NCI-H748 (cell line): Measurements from ENCODE around the gene TIMP2.
A peak's percentile ranks its signal among the peaks of the same experiment; 100 is the strongest.
"Not testable (repeated sequence)": the region's sequence is repeated elsewhere in the genome, so short reads cannot be mapped to it uniquely, and the experiment has no call there.

ENCODE experiments used
- DNase-seq: peaks from one replicate; lab custom pipeline; 2025; ENCODE audit not compliant: unreplicated experiment; lab: John Stamatoyannopoulos, UW

TIMP2 gene, protein sequence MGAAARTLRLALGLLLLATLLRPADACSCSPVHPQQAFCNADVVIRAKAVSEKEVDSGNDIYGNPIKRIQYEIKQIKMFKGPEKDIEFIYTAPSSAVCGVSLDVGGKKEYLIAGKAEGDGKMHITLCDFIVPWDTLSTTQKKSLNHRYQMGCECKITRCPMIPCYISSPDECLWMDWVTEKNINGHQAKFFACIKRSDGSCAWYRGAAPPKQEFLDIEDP

DNA sequence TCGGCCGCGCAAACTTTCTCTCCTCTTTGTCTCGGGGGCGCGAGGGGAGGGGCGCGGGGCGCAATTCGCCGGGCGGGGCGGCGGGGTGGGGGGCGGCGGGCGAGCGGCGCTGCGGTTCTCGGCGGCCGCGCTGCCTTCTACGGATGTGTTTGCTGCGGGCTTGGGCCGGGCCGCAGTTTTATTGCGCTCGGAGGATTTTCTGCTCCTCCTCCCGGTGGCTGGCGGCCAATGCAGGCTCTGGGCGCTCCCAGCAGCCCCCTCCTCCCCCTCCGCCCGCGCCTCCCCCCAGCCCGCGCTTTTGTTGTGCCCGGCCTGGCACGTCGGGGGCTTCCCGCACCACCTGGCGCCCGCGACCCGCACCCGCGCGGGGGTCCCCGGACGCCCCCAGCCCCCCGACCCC, at the start of gene TIMP2:
Gene TIMP2 (minus strand): TSS at position 154 of the 400 bp plus-strand sequence. CDS start 299 bp downstream, outside the sequence.
- DNase-seq = peak; percentile 82

DNA sequence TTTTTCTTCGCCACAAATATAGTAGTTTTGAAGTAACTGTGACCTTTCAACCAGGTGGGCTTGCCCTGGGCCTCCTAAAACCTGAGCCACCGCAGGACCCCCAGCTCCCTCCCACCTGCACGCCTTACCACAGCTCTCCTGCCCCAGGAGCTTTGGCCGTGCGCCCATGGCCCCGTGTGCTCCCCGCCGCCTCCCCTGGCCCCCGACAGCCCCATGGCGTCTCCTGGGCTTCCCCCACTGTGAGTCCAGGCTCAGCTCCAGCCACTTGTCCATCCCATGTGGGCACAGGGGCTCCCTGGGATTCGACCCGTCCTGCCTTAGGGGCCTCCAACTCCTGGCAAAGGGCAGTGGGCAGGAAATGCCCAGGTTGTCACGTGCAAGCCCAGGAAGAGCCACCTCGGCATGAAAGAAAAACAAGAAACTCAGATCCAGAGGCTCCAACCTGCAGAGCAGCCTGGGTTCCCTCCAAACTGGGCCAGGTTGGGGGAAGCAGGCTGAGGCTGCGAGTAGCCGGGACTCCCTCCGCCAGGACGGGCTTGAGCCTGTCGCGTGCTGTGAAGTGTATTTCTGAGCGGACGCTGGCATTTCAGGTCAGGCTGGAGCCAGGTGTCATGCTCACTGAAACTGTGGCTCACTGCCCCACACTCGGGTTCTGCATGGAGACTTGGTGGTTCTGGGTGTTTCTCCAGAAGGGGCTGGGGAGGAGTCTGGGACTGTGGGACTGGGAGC, 48.8 kb upstream of the TIMP2 start:
- DNase-seq = no peak

DNA sequence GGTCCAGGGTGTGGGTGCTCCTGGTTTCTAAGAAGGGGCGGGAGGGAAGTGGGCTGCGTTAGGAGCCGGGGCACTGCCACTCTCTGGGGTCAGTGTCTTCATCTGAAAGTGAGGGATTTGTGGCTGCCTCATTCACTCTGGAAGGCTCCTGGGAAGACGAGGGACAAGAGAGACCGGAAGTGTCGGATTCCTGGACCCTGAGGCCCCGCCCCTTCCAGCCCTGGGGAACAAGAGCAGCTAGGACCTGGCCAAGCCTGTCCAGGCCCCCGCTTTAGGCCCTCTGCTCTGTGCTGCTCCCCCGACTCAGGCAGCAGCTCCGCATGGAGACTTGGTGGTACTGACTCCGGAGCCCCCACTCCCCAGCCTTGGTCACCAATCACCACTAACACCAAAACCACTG, 48.0 kb upstream of the TIMP2 start:
- DNase-seq = no peak

DNA sequence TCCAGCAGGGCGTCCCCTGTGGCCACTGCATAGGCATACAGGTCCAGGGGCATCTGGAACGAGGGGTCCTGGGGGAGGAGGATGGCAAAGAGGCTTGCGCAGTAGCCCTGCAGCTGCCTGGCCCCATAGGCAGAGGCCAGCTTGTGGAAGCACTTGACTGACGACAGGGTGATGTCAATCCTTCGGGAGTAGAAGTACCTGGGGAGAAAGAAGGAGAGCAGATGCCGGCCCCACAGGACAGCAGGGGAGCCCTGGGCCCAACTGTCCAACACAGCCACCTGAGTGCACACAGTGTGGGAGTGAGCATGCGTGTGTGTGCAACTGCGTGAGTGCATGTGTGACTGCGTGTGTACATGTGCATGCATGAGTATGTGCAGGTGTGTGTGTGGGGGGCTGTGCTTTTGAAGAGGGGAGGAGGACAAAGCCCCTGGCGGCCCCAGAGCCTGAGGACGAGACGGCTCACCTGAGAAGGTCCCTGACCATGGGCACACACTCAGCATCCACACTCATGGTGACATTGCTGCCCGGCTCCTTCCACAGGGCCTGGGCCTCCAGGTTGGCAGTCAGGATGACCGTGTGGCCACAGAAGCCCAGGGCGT, 47.4 kb upstream of the TIMP2 start:
- no peak for DNase-seq

DNA sequence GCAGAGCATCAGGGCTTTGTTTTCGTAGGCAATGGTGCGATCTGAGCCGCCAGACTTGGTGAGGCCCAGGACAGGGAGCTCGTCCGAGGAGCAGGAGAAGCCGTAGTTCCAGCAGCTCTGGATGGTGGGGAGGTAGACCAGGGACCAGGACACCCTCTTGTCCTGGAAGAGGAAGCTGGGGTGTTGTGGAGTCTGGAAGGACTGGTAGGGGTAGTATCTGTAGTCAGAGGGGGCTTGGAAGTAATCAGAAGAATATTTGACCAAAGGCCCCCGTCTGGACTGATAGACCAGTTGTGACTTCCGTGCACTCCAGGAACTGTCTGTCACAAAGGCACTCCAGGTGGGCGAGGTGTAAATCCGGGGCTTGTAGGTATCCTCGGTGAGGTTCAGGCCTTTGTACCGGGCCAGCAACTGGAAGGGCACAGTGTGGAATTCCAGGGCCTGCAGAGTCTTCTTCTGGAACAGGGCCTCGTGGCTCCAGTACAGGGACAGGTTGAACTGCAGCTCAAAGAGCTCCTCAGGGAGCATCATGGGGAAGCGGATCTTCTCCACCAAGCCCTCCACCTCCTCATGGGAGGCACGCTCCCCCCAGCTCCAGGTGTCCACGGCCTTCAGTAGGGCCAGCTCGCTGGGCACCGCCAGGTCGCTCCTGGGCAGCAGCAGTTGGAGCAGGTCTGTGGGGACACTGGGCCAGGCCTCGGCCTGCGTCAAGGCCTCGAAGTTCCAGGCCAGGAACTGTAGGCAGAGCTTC, 46.7 kb upstream of the TIMP2 start:
- no peak for DNase-seq

DNA sequence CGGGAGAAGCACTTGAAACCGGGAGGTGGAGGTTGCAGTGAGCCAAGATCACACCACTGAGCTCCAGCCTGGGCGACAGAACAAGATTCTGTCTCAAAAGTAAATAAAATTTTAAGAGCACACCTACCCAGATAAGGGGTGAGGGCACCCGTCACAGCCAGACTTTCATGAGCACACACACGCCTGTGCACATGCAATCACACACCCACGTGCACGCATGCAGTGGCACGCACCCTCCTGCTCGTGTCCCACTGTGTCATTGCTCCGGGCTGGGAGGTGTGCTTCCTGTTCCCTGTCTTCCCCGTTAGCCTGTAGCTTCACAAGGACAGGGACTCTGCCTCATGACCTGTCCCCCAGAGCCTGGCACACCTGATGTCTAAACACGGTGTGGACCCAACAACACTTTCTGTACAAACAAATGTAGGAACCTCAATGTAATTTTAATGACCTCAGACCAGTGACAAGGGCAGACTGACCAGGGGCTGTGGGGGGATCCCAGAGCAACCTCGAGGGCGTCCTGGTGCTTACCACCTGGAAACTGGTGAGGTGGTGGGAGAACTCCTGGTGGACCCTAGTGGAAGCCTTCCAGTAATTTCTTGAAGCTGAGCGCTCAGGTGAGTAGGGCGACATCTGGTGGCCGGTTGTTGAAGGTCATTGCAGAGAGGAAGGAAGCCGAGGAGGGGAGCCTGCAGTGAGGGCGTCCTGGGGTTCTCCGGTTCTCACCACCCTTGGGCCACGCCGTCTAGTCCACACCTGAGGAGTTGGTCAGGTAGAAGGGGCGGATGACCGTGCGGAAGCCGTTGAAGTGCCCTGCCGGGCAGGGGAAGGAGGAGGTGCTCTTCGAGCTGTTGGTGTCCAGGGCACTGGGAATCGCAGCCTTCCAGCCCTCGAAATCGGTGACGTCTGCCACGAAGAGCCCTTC, 45.9 kb upstream of the TIMP2 start:
- DNase-seq = peak; percentile 63

DNA sequence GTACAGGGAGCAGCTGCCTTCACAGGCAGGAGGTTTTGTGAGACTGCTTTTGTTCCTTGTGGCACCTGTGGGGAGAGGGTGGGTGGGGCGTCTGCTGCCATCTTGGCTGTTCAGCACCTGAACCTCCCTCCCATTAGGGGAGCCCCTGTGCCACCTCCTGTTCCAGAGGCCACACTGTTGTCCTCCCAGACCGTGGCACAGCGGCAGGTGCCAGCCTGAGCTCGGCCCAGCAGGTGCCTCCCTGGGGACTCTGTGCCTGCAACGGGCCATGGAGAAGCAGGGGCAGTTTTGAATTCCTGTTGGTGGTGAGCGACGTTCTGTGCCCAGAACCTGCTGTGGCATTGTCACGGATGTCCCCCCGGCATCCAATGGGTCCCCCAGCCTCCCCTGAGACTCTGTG, 44.7 kb upstream of the TIMP2 start:
- DNase-seq = no peak

DNA sequence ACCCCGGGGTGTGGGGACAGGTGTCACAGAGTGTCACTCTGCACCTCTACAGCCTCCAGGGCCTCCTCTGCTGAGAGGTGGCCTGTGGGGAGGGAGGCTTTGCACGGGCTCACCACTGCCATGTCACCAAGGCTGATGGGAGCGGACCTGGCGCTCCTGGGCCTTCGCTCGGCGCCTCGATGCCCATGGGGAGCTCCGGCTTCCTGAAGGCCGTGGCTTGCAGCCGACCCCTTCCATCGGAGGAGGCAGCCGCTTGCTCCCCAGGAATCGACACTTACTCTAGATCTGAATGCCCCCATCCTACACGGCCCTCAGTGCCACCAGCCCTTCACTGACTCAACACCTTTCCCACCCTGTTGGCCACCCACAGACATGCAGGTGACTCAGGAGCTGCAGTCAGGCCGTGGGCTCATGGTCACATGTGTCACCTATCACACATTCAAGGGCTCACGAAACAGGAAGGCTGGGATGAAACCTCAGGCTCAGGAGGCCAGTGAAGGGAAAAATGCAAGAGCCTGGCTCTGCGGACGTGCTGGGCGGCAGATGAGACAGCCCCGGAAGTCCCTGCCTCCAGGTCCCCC, 42.7 kb upstream of the TIMP2 start:
- no peak for DNase-seq

DNA sequence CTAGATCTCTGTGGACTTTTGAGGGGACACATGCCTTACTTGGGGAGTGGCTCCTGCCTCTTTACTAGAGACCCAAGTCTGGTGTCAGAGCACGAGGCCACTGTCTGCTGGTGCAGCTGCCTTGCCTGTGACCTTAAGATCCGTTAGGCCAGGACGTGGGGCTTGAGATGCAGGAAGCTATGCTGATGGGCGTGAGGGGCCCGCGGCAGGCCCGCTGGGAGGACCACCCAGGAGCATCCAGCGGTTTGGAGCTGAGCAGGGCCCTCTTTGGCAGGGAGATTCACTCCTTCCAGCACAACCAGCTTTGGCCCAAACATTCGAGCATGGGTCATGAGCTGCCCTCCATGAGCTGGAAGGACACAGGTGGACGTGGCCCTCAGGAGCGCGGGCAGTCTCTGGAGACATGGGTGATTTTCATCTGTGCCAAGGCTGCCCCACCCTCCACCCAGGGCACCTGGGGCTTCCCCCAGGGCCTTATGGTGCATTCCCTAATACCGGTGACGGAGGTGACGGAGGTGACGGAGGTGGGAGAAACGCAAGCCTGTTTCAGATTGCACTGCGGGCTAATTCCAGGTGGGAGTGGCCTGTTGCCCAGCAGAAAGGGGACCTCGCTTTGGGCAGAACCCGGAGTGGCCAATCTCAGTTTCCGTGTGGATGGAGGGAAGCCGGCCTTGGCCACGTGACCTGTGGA, 41.9 kb upstream of the TIMP2 start:
- no peak for DNase-seq

DNA sequence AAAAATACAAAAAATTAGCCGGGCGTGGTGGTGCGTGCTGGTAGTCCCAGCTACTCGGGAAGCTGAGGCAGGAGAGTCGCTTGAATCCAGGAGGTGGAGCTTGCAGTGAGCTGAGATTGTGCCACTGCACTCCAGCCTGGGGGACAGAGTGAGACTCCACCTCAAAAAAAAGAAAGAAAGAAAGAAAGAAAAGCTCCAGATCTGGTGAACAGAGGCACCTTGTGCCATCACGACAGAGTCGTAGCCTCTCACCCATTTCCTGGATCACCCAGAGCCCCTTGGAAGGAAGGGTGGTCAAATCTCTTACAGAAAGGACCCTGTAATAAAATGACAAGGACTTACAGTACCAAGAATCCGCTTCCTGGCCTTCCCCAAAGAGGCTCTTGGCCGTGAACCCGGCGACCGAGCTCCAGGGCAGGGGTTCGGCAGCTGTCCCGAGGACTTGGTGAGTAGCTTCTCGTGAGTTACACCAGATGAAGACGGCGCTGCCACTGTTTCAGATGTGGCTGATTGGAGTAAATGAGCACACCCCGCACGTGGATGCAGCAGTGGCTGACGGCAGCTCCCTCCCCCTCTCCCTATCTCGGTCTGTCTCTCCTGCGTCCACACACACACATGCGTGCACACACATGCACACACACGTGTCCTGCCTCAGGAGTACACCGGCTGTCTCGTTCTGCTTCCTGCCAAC, 41.1 kb upstream of the TIMP2 start:
- DNase-seq = no peak

DNA sequence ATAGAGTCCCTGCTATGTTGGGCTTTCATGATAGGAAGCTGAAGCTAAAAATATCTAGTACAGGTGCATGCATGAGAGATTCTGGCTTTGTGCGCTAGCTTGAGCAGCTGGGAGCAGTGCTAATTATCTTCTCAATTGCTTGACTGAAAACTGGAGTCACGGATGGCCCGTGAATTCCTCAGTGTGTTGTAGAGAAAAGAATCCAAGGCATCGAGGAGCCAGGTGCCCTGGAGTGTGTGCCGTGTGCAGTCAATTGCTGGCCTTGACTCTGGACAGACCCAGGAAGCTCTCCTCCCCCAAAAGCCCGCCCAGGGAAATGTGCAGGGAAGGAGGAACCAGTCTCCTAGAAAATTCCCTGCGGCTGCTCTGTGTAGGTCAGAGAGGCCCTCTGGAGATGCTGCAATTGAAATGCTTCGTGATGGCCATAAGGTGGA, 40.3 kb upstream of the TIMP2 start:
- peak; percentile 42 for DNase-seq

DNA sequence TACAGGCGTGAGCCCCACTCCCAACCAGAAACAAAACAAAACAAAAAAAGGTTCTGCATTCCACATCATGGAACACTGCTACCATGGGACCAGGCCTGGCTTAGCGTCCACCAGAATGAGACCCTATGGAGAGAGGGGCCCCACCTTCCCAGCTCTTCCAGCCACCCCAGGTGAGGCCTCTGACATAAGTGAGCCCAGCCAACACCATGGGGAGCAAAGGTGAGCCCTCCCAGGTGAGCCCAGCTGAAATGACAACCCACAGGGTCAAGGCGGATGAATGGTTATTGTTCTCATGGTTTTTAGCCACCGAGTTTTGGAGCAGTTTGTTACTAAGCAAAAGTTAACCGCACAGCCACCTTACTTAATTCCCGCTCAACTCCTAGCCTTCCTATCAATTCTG, 38.2 kb upstream of the TIMP2 start:
- DNase-seq = no peak

DNA sequence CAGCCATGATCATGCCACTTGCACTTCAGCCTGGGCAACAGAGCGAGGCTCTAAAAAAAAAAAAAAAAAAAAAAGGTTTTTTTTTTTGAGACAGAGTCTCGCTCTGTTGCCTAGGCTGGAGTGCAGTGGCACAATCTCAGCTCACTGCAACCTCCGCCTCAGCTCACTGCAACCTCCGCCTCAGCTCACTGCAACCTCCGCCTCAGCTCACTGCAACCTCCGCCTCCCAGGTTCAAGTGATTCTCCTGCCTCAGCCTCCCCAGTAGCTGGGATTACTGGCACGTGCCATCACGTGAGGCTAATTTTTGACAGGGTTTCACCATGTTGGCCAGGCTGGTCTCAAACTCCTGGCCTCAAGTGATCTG, 37.8 kb upstream of the TIMP2 start:
- DNase-seq = not testable (repeated sequence)

DNA sequence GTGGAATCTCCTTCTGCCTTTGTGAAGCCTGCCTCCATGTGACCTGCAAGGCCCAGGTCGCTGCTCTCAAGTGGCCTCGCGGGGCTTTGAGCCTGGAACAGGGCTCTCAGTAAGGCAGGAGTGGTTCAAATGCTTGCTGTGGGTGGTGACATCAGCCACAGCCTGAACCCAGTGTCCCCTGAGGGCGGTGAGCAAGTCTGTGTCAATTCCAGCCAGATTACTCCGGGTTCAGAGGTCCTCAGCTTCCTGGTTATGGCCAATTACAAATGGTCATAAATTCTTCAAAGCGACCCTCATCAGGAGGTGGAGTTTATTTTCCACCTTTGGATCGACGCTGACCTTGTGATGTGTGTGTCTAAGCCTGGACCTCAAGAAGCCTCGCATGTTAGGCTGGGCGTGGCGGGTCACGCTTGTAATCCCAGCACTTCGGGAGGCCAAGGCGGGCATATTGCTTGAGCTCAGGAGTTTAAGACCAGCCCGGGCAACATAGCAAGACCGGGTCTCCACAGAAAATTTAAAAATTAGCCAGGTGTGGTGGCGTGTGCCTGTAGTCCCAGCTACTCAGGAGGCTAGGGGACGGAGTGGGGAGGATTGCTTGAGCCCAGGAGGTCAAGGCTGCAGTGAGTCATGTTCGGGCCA, 37.3 kb upstream of the TIMP2 start:
- no peak for DNase-seq

DNA sequence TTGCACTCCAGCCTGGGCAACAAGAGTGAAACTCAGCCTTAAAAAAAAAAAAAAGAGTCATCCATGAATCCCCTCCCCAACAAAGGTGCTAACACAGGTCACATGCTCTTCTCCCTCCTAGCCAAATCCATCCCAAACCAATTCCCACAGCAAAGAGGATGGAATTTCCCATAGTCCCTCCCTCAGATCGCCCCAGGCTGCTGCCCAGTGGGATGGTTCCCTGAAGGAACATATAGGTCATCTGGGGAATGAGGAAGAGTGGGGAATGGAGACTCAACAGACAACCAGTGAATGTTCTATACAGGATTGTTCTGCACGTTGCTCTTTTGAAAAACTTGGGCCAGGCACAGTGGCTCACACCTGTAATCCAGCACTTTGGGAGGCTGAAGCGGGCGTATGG, 36.4 kb upstream of the TIMP2 start:
- DNase-seq = no peak

DNA sequence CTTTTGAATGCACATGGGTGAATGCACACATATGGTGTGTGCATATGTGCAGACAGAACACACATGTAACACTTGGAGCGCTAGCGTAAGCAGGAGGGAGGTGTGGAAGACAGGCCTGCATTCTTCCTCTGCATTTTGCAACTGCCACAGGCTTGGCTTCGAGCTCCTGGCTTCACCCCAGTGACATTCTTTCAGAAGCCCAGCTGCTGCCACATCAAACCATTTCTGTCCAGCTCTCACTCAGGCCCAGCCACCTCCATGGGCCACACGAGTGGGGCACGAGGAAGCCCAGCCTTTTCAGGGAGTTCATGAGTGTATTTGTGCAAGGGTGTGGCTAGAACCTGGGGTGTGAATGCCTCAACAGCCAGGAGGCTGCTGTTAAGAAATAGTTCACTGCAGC, 35.7 kb upstream of the TIMP2 start:
- no peak for DNase-seq

DNA sequence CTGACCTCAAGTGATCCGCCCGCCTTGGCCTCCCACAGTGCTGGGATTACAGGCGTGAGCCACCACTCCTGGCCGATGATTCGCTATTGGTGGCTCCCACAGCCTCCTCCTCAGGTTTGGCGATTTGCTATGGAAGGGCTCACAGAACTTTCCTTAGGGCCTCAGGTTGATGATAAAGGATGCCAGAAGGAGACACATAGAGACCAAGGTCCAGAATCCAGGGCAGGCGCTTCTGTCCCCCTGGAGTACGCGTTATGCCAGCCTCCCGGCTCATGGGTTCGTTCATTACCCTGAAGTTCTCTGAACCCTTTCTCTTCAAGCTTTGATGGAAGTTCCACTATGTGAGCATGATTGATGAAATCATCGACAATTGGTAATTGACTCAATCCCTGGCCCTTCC, 34.6 kb upstream of the TIMP2 start:
- DNase-seq = no peak

DNA sequence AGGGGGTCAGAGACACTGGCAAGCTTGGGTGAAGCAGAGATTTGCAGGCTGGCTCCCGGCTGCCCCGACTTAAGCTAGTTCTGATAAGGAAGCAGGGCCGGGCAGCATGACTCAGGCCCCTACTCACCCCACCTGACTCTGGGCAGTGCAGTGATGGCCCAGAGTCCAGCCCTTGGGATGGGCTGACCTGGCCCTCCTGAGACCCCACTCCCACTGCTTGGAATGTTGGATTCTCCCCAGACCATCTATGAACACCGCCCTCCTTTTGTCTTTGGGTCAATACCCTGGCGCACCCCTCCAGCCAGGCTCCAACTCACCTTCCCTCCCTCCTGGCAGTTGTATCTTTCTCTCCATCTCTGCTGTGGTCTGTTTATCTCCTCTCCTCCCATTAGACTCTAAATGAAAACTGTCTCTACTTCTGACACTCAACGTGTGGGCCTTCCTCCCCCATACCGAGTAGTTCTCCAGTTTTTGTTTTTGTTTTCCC, 33.5 kb upstream of the TIMP2 start:
- no peak for DNase-seq

DNA sequence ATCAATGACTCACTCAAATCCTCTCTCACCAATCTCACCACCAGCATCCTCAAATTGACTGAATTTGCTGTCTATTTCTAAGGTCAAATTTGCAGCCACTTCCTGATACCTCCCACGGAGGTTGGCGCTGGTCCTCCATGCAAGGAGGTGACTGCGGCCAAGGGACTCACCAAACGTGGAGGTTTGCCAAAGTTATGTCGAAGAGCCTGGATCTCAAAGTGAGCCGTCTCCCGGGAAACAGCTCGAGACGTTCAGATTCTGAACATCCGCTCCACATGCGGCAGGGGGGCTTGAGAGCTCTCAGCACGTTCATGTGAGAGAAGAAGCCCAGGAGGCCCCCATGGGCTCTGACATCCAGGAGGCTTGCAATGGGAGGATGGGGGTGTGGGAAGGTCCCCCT, 31.9 kb upstream of the TIMP2 start:
- no peak for DNase-seq
